ENCODE data around the gene CALHM2.

CALHM2 gene, protein sequence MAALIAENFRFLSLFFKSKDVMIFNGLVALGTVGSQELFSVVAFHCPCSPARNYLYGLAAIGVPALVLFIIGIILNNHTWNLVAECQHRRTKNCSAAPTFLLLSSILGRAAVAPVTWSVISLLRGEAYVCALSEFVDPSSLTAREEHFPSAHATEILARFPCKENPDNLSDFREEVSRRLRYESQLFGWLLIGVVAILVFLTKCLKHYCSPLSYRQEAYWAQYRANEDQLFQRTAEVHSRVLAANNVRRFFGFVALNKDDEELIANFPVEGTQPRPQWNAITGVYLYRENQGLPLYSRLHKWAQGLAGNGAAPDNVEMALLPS

DNA sequence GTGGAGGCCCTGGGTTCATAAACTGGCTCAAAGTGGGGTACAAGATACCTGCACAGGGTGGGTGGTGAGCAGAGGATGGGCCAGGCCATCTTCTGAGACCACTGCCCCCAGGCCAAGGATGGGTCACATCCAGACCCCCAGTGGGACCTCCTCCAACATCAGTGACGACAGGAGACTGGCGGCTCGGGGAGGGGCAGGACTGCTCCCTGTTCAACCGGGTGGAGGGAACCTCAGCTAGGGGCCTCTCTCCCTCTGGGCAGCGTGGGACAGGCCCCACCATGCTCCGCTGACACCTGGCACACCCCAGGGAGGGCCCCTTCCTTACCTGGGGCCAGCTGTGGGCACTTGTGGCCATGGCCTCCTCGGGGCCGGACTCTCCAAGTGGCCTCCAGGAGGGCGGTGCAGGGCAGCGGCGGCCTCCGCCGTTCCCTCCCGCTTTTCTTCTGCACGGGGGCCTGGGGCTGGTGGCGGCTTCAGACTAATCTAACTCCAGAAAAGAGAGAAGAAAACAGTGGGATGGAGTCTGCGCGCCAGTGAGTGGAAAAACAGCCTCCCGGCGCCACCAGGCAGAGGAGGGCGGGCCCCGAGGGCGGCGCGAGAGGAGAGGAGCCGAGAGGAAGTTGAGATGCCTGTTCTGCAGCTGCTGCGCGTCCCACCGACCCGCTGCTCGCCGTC, at the start of gene CALHM2:
Gene CALHM2, minus strand, starts transcription at position 540 of the 675 bp plus-strand sequence. CDS start 2,429 bp downstream, outside the sequence.
- TF ChIP-seq, protein P1, sequence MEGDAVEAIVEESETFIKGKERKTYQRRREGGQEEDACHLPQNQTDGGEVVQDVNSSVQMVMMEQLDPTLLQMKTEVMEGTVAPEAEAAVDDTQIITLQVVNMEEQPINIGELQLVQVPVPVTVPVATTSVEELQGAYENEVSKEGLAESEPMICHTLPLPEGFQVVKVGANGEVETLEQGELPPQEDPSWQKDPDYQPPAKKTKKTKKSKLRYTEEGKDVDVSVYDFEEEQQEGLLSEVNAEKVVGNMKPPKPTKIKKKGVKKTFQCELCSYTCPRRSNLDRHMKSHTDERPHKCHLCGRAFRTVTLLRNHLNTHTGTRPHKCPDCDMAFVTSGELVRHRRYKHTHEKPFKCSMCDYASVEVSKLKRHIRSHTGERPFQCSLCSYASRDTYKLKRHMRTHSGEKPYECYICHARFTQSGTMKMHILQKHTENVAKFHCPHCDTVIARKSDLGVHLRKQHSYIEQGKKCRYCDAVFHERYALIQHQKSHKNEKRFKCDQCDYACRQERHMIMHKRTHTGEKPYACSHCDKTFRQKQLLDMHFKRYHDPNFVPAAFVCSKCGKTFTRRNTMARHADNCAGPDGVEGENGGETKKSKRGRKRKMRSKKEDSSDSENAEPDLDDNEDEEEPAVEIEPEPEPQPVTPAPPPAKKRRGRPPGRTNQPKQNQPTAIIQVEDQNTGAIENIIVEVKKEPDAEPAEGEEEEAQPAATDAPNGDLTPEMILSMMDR (IDR thresholded peaks at IDR 0.05; ENCODE audit: control insufficient read depth, extremely low read depth, insufficient read depth) = no peak
- no peak within 1 kb of the TSS for H3K4me3 ChIP-seq (ENCODE audit: low read depth, low read length)
- no peak for DNase-seq (ENCODE audit: low read depth)

DNA sequence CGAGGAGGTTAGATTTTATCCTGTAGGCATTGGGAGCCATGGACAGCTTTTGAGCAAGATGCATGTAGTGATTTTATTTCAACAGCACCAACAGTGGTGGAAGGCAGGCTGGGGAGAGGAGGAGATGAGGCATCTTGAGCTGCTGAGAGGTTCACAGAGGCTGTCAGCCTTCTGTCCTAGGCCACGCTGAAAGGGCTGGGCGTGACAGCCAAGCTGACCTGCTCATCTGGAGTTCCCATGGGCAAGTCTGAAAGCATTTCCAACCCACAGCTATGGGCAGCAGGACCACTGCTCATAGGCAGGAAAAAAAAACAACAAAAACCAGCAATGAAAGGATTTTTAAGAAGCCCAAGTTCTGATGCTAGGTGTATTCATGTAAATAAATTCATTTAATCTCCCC, 49.0 kb upstream of the CALHM2 start:
- no peak for DNase-seq (ENCODE audit: low read depth)
- H3K4me3 ChIP-seq (ENCODE audit: low read depth, low read length) = no peak overlapping the region
- TF ChIP-seq, protein P1 (IDR thresholded peaks at IDR 0.05; ENCODE audit: control insufficient read depth, extremely low read depth, insufficient read depth) = no peak

DNA sequence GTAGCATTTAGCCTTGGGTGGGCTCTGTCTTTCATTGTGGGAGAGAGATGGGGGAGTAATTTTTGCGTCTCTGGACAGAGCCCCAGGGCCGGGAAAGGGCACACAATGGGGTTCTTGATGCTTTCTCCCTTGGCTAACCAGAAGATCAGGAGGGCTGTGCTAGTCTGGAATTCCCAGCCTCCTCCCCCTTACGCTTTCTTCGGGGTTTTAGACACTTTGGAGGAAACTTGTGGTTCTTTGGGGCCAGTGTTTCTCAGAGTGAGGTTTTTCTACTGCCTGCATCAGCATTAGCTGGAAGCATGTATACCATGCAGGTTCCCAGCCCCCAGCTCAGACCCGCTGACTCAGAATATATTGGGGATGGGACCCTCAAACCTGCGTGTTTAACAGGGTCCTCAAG, 48.3 kb upstream of the CALHM2 start:
- TF ChIP-seq, protein P1 (IDR thresholded peaks at IDR 0.05; ENCODE audit: control insufficient read depth, extremely low read depth, insufficient read depth) = no peak
- DNase-seq (ENCODE audit: low read depth) = no peak

DNA sequence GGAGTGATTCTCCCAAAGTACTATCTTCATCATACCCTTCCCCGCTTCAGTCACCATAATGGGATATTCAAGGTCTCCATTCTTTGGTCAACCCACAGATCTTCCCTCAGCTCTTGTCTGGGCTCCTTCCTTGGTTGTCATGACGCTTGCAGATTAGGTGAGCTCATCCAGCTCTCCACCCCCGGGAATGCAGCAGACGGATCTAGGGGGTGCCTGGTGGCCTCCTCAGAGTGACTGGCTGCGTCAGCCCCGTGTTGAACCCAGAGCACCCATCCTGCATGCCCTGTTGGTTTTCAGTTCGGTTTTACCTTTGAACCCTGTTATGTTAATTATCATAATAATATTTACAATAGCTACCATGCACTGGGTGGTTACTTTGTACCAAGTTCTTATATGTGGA, 47.7 kb upstream of the CALHM2 start:
- TF ChIP-seq, protein P1 (IDR thresholded peaks at IDR 0.05; ENCODE audit: control insufficient read depth, extremely low read depth, insufficient read depth) = no peak

More for the DNA sequence above, 48.3 kb upstream of the CALHM2 start:
- no peak overlapping the region for H3K4me3 ChIP-seq (ENCODE audit: low read depth, low read length)

DNA sequence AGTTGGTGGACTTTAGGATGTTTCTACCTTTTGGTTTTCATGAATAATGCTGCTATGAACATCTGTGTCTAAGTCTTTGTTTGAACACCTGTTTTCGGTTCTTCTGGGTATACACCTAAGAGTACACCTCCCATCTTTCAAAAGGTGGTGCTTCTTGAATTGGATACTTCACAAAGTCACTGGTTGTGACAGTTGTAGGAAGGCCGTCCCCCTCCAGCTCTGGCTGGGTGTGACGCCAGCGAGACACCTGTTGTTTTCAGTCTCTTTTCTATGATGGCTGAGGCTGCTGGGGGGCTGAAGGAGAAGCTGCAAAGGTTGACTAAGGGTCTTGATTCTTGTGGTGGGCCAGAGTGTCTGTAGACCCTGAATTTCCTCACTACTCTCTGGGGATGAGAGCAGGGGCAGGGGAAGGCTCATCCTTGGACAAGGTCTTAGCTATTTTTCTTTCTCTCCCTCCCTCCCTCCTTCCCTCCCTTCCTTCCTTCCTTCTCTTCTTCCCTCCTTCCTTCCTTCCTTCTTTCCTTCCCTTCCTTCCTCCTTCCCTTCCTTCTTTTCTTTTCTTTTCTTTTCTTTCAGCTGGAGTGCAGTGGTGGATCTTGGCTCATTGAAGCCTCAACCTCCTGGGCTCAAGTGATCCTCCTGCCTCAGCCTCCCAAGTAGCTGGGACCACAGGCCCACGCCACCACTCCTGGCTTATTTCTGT, 46.9 kb upstream of the CALHM2 start:
- DNase-seq (ENCODE audit: low read depth) = no peak
- no peak overlapping the region for H3K4me3 ChIP-seq (ENCODE audit: low read depth, low read length)
- TF ChIP-seq, protein P1 (IDR thresholded peaks at IDR 0.05; ENCODE audit: control insufficient read depth, extremely low read depth, insufficient read depth) = no peak

More for the DNA sequence above, 47.7 kb upstream of the CALHM2 start:
- no peak overlapping the region for H3K4me3 ChIP-seq (ENCODE audit: low read depth, low read length)
- DNase-seq (ENCODE audit: low read depth) = no peak

DNA sequence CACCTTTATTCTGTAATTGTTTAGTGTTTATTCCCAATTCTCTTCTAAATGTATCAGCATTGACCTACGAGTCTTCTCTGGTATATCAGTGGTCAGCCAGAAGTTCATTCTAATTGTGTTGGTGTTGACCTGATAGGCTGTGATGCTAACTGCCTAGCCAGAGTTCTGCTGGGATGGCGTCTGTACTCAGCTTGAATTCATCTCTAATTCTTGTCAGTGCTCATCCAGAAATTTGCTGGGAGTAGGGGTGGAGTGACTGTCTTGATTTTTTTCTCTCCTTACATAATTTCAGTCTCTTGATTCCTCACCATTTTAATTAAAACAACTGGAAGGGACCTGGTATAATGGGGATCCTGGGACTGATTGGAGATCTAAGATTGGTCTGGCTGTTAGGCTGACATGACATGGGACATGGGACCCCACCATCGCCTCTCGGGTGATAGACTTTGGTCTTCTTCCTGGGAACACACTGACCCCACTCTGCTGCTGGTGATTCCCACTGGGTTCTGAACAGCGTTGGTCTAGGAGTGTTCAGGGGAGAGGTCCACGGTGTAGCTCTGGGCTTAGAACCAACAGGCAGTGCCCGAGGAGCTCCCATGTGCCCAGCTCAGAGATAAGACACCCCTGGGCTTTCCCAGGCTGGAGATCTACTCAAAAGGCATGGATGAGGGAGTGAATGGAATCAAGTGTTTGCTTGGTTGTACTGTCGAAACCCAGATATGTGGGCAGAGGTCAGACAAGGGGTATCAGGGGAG, 45.2 kb upstream of the CALHM2 start:
- TF ChIP-seq, protein P1 (IDR thresholded peaks at IDR 0.05; ENCODE audit: control insufficient read depth, extremely low read depth, insufficient read depth) = no peak
- no peak for DNase-seq (ENCODE audit: low read depth)
- H3K4me3 ChIP-seq (ENCODE audit: low read depth, low read length) = no peak overlapping the region

All from LNCaP clone FGC (cell line).